GM23248 (cell line): Measurements from ENCODE around the gene MB.

Experiments used
- EZH2 ChIP-seq: fragments of 200-600 bp; sonication (generic); IDR thresholded peaks from 2 replicates; pipeline ENCODE4 v1.6.1; 2018; ENCODE audit warnings: antibody characterized with exemption, mild to moderate bottlenecking; ENCODE audit not compliant: insufficient read depth, poor library complexity, severe bottlenecking
- EZH2phosphoT487 ChIP-seq: fragments of 200-600 bp; sonication (generic); IDR thresholded peaks from 2 replicates; pipeline ENCODE4 v1.6.1; 2018; ENCODE audit warnings: antibody characterized with exemption, moderate library complexity, mild to moderate bottlenecking, low read depth; ENCODE audit not compliant: insufficient read depth

DNA sequence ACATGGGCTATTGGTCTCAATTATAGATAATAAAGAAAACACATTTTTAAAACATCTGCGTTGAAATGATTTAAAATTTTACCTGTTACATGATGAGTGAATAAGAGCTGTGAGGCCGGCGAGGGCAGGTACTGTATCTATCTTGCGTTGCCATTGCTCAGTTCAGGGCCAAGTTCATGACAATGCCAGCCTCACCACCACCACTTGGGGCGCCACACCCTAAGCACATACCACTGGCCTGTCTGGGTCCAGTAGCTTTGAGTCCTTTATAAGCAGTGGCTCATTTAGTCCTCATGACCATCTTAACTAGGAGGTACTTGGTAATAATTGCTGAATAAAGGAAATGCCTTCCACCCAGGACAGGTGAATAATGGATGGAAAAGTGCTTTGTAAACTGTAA, 14.5 kb upstream of the MB start:
- TF ChIP-seq EZH2phosphoT487 (no peak), EZH2 (no peak)
